GM18499 (cell line): Measurements from ENCODE around the gene MMP24.

Source experiments
- ATAC-seq: cut with Tn5 transposase; IDR thresholded peaks from one replicate; pipeline ENCODE4 v1.9.1; 2021; ENCODE audit warnings: moderate number of reproducible peaks; ENCODE audit not compliant: insufficient read depth, unreplicated experiment

Gene MMP24

DNA sequence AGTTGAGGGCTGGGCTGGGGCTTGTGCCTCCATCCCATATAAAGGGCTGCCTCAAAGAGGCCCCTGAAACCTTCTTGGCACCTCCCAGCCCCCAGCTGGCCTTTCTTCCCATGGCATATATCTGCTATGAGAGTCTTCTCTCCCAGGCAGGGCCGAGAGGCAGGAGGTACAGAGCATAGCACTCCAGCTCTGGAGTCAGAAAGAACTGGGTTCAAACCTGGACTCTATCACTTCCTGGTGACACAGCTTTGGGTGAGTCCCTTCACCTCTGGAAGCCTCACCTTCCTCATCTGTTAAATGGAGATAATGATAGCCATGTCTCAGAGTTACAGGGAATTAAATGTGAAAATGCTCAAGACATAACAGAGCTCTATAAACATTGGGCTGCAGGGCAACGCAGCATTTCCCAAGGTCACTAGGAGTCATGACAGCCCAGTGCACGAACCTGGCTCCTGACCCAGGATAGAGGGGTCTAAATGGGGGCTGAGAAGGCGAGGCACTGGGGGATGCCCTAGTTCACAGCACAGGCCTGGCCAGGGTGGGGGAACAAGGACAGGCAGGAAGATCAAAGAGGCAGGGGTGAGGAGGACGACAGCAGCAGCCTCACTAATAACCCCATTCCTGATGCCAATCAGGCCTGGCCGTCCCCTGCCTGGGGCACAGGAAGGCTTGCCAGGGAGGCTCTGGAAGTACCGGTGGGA is 63.8 kb downstream of the MMP24 start:
- no peak for ATAC-seq

DNA sequence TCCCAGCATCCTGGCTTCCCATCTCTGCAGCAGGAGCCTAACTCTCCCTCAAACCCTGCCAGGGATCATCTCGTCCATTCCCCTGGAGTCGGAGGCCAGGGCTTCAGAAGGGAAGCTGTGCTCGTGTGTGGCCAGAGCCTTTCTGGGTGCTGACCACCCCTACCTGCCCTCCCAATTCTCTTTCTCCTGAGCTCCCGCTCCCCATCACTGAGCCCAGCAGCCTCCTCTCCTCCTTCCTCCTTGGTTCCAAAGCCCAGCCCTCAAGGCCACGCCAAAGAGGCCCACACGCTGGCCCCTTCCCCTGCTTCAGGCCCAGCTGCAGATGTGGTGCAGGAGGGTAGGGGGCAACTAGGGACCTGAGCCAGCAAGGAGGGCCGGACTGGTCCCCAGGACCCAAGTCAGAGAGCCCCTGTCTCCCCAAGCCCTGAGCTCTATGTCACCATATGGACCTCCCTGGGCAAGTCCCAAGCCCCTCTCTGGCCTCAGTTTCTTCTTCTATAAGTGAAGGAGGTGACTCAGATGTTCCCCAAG is 64.5 kb downstream of the MMP24 start:
- no peak for ATAC-seq

DNA sequence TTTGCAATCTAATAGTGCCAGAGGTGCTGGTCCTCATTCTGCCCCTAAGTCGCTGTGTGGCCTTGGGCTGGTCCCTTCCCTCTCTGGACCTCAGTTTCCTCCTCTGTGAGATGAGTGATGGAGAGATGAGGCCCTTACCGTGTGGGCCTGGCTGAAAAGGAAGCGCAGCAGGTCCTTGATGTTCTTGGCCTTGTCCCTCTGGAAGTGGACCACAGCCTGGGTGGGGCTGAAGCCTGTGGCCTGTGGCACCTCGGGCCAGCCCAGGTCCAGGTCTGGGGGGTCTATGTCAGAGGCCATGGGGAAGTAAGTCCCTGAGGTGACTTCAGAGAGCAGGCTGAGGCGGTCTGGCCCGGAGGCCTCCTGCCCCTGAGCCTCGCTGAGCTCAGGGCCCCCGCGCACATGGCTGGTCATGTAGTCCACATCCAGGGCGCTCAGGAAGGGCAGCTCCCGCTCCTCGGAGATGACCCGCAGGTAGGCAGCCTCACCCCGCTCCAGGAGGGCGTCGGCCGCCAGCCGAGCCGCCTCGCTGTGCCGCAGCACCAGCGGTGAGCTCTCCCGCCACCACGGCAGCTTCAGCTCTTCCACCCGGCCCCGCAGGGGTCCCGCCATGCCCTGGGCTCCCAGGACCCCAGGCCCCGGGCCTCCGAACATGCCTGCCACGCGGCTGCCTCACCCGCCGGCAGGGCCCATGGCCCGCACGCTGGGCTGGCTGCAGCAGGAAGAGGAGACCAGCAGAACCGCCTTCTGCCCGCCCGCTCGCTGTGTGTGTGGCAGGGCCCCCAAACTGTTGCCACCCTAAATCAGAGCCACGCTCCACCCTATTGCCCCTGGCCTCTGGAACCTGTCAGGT is 65.4 kb downstream of the MMP24 start, which contains the start of gene FAM83C:
Gene FAM83C, minus strand, starts transcription at position 772 of the 850 bp plus-strand sequence. Its CDS starts 121 bp downstream, at position 651.
- no peak for ATAC-seq

DNA sequence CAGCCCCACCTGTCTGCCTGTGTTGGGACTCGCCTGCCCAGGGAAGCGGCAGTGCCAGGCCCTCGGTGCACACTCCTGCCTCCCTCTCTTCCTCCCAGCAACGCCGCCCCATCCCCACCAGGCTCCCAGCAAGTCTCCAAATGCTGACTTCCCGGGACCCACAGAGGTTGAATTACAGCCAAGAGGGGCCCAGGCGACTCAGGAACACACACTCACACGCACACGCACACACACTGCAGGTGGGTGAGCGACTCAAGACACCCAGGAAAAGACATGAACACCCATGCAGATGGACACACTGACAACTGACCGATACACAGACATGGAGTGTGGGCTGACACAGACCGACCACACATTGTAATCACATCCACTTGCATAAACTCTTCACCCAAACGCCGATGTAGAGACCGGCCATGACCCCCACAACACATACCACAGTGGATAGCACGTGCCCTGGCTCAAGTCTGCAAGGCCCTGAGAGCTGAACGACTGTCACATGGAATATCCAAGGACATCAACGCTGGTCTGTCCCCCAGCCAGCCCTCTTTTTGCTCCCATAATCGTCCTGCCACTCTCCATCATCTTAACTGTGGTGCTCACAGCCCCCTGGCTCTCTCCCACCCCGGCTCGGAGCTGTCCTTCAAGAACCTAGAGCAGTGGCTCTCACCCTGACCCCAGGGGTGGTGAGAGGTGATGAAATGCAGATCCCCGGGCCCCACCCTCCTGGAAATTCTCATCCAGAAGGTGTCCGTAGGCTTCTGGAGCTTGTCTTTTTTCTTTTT is 66.2 kb downstream of the MMP24 start:
- ATAC-seq: no peak

DNA sequence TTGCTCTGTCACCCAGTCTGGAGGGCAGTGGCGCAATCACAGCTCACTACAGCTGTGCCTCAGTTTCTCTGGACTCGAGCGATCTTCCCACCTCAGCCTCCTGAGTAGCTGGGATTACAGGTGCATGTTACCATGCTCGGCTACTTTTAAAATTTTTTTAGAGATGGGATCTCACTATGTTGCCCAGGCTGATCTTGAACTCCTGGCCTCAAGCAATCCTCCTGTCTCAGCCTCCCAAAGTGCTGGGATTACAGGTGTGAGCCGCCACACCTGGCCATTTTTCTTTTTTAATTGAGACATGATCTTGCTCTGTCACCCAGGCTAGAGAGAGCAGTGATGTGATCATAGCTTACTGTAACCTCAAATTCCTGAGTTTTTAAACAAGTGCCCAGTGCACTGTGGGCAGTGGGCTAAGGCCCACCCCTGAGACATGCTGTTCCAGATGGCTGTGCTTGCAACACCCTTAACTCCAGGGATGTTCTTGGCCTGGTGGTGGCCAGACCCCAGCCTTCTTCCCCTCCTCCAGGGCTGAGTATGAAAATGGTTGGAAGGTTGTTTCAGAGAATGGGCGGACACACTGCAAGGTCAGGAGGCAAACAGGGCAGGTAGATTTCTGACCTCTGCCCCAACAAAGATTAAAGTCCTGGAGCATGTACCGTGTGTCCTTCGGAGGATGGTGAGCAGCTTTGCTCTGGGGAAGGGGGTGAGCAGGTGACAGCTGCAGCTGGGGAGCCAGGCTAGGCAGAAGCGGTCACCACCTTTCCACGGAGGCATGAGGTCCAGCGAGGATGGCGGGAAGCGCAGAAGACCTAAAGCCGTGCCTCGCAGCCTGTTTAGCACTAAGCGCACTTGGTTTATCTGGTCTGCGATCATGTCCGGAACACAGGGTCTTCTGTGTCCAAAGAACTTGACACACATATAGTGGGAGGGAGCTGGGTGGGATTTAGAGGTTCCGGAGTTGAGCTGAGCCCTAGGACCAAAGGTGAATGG is 67.1 kb downstream of the MMP24 start:
- ATAC-seq: no peak

DNA sequence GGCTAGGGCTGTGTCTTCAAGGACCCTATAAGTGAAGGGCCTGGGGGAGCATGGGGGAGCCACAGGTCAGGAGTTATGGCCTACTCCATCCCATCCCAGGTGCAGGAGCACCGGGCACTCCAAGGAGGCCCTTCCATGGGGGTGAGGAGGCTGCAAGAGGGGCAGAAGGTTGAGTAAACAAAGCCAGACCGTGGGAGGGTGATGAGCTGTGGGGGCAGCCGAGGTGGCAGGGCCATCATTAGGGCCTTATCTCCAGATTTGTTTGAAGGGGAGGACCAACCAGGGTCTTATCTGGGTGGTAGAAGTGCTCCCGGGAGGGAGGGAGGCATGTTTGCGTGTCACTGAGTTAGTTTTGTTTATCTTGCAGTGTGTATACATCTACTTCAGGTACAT is 67.8 kb downstream of the MMP24 start:
- no peak for ATAC-seq

DNA sequence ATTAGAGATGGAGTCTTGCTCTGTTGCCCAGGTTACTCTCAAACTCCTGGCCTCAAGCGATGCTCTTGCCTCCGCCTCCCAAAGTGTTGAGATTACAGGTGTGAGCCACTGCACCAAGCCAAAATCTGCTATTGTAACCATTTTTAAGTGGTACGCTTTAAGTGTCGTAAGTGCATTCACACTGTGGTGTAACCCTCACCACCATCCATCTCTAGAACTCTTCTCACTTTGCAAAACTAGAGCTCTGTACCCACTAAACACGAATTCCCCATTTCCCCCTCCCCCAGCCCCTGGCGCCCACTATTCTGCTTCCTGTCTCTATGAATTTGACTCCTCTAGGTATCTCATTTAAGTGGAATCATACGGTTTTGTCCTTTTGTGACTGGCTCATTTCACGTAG is 68.6 kb downstream of the MMP24 start:
- no peak for ATAC-seq

DNA sequence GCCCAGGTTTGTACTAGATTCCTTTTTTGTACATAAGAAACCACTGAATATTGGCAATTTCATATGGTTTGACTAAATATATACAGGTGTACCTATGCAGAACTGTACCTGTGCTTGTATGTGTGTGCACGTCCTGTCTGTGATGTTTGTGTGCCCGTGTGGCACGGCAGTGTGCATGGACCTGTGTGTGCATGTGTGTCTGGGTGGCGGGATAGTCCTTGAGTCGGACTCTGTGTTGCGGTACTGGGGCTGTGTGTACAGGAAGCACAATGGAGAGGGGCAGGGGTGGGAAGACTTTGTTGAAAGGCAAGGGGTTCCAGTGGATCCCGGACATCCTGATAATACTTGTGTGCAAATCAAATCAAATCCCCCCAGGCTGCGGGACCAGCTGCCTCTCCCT is 69.2 kb downstream of the MMP24 start:
- no peak for ATAC-seq

DNA sequence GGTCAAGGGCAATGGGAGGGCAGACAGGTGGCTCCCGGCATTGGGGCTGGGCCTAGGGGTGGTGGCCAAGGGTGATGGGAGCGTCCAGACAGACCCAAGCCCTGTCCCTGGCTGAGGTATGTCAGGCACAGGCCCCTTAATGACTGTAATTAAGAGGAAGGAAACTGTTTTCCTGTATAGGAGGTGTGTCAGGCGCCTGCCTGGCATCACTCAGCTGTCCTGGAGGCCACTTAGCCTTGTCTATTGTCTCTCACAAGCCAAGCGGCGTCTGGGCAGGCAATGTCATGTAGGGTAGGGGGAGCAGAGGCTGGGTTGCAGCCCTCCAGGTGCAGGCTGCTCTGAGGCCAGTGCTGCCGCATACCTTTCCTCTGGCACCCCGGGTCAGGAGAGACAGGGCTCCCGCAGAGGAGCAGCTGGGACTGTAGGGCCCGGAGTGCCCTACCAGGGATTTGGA is 69.6 kb downstream of the MMP24 start:
- no peak for ATAC-seq

DNA sequence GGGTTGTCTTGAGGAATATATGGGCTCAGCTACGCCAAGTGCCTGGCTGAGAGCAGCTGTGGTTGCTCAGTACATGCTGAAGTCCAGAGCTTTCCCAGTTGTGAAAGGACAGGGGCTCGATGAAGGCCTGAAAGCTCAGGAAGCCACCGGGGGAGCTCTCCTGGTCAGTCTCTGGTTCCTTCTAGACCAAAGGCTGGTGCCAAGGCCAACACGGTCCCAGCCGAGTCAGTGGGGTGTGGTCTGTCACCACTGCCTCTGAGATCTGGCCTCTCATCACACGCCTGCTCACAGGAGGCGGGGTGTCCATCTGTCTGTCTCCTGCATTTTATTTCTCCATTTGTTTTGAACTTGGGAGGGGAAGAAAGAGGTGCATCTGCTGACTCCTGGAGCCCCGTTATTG is 70.7 kb downstream of the MMP24 start:
- no peak for ATAC-seq

DNA sequence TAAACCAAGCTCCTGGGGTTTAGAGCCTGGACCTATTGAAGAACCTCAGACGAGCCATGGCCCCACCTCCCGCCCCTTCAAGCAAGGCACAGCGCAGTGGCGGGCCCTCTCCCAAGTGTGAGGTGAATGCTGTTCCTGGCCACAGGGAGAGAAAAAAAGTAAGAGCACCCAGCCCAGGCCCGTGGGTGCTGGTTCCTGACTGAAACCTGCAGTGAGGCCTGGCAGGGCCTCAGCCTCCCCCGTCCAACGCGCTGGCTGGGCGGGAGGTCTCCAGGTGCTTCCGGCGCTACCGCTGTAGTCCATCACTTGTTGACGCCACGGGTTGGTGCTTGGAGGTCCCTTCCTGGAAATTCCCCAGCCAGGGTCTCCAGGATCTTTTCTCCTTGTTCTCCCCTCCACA is 71.2 kb downstream of the MMP24 start:
- ATAC-seq: no peak

DNA sequence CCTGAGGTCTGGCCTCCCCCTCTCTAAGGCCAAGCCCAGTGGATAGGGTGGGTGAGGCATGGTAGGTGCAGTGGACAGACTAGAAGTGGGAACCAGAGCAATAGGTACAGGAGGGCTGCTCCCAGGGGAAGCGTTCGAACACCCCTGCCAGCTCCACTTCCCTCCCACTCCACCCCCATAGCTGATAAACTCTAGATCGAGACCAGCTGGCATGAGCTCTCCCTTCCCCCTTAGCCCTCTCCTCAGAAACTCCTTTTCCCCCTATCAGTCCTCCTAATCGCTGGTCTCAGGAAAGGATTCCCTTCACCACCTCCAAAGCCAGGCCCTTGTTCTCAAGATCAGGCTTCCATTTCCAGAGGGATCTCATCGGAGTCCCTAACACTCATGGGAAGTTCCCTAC is 71.8 kb downstream of the MMP24 start:
- ATAC-seq: no peak

DNA sequence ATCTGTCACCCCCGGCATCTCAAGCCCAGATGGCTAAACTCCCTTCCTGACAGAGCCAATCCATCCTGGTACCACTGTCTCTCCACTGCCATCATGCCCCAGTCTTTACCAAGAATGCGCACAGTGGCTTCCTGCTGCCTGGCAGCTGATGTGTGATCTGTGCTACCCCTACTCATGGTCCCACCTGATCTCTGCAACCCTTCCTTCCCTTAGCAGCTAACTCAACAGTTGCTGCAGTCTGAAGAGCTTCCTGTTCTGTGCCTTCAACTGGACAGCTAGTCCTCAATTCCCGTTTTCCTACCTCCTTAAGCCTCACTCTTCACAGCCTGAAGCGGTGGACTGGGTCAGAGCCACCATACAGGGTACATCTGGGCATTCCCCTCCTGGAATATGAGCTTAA is 73.3 kb downstream of the MMP24 start:
- no peak for ATAC-seq

DNA sequence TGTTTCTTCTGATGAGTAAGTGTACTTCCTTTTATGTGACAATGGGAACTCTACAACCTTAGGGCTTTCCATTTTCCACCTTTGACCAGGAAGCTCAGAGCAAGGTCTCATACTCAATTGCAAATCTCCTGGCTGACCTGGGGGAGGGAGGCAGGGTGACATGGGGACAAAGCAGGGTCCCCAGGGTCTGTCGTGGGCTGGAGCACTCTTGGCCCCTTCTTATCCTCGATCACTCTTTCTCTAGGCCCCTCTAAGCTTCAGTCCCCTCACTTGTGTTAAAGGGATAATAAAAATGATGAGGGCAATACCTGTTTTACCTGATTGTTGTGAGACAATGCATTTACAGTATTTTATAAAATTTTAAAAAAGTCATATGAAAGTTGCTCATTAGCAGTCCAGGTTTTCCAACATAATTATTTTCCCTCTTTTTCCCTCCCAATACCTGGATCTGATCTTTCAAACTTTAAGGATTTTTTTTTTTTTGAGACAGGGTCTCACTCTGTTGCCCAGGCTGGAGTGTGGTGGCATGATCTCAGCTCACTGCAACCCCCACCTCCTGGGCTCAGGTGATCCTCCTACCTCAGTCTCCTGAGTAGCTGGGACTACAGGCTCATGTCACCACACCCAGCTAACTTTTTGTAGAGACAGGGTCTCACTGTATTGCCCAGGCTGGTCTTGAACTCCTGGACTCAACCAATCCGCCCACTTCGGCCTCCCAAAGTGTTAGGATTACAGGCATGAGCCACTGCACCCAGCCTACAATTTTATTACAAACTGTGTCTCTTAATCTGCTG is 74.2 kb downstream of the MMP24 start:
- no peak for ATAC-seq

DNA sequence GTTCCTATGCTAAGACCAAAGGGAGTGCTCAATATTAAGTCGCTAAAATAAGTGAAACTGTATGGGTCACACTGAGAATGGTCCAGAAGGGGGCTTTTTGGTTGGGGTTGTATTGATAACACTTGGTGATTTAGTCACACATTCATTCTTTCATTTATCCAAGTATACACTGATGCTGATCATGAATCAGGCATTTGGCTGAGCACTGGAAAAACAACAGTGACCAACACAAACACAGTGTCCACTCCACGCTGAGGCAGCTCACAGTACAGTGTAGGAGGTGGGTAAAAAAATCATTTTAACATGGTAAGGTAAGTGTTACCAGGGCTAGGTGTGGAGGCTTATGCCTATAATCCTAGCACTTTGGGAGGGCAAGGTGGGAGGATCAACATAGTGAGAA is 74.9 kb downstream of the MMP24 start:
- ATAC-seq: no peak

DNA sequence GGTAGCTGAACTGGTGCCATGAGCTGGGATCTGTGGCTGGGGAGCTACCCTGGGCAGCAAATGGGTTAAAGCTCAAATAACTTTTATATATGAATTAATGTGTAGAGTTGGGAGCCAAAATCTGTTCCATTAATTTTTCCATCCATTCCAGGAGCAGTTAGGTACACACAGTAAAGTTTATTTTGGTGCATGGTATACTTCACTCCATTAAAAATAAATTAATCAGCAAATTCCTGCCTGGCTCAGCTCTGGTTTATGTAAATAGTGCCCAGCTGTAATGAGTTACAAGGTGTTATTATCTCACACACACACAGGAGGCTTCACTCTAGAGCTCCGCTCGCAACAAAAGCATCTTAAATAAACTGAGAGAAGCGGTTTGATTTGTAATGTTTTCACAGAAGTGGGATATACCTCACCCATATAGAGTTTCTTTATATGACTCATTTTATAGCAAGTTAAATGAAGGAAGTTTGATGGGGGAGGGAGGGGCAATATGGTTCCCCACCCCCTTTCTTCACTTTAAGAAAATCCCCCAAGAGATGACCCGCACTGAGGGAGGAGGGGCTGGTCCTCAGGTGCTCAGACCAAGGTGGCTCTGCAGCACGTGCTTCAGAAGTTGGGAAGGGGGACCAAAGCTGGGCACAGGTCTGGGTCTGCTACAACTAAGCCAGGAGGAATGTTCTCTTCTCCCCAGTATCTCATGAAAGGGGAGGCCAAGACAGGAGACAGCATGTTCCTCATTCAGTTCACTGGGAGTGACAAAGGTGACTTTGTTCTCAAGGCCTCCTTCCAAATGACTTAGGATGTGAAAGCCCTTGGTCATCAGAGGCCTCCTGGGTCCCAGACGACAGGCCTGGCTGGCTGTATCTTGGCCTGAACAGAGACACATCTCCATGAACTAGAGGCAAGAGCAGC is 76.2 kb downstream of the MMP24 start:
- no peak for ATAC-seq

DNA sequence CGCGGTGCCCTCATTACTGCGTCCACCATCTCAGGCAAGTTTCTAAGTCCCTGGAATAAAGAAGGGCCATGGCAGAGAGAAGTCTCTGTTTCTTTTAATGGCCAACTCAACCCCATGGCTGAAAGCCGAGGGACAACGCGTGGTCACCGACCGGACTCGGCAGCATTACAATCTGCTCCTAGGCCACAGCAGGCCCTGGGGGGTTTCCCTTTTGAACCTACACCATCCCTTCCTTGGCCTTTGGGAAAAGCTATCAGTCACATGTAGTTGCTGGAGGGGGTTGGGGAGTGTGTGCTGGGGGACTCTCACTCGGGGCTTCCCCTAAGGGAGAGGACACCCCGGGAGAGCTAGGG is 76.9 kb downstream of the MMP24 start:
- ATAC-seq: no peak
